Esophagus muscularis mucosa (tissue), 4 donors: ENCODE results near the gene FUT4. TPM values are rescaled to one million over a fixed set of nuclear protein-coding genes. Genes with fewer than 3 reads are reported as not detected.
"Not testable (repeated sequence)": the region's sequence is repeated elsewhere in the genome, so short reads cannot be mapped to it uniquely, and the experiment has no call there.

Experiments used
- DNase-seq: peaks from one replicate; pipeline ENCODE4 v3.0.0-alpha.2; 2017; ENCODE audit errors: extremely low spot score
- H3K27ac ChIP-seq, 4 donors: fragments of 200-600 bp; sonication (generic); replicated peaks in 1 of 4; 1 replicate in 3 of 4; 2 replicates in 1 of 4; pipeline ENCODE4 v1.5.1; 2016 to 2019; ENCODE audit warnings: mild to moderate bottlenecking in 1 of 4
- H3K27me3 ChIP-seq, 4 donors: fragments of 200-600 bp; sonication (generic); one replicate each; pipeline versions ENCODE4 v1.5.1 to v1.6.0; 2016 to 2019
- H3K36me3 ChIP-seq, 4 donors: fragments of 200-600 bp; sonication (generic); one replicate each; pipeline ENCODE4 v1.5.1; 2016 to 2019
- H3K4me1 ChIP-seq, 4 donors: fragments of 200-600 bp; sonication (generic); one replicate each; pipeline ENCODE4 v1.5.1; 2016 to 2019
- H3K4me3 ChIP-seq, 4 donors: fragments of 200-600 bp; sonication (generic); 1 replicate in 2 of 4; 2 replicates in 2 of 4; pipeline ENCODE4 v1.5.1; 2016 to 2019; ENCODE audit warnings: mild to moderate bottlenecking in 4 of 4, moderate library complexity in 1 of 4
- H3K9me3 ChIP-seq, 4 donors: fragments of 200-600 bp; sonication (generic); 1 replicate in 3 of 4; 2 replicates in 1 of 4; pipeline ENCODE4 v1.5.1; 2016 to 2019
- EP300 ChIP-seq: sonication (generic); formaldehyde crosslinking; IDR thresholded peaks from one replicate; pipeline ENCODE4 v1.6.1; 2017; ENCODE audit warnings: antibody characterized with exemption
- POLR2A ChIP-seq: fragments of 450-650 bp; IDR thresholded peaks from one replicate; pipeline ENCODE4 v1.6.1; 2017; ENCODE audit warnings: antibody characterized with exemption, moderate library complexity, mild to moderate bottlenecking, low read depth
- POLR2AphosphoS5 ChIP-seq, 2 donors: sonication (generic); formaldehyde crosslinking; IDR thresholded peaks; one replicate each; pipeline ENCODE4 v1.6.1; 2017; ENCODE audit warnings: antibody characterized with exemption in 2 of 2
- WGBS: methylation state at CpG from one replicate; pipeline ENCODE4 v1.1.5; 2018; 5-methylcytosine and 5-hydroxymethylcytosine counted together
- intact Hi-C: fragments of 100-400 bp; cut with DNase I; formaldehyde crosslinking; loops from one replicate; pipeline ENCODE4 v1.15.1; 2023
- total RNA-seq, 4 donors: library from RNA; depleted of rRNA; stranded (reverse); fragments of >200 nt; gene quantifications; one replicate each; pipeline versions ENCODE4 v1.1.0 to v1.2.1, GENCODE V29; 2016
- TF ChIP-seq, protein P1 (sequence below), 3 experiments: fragments of 200-600 bp in 2 of 3; fragments of 450-650 bp in 1 of 3; sonication (generic) in 2 of 3; IDR thresholded peaks; one replicate each; pipeline ENCODE4 v1.5.1; 2017 to 2019; ENCODE audit warnings: antibody characterized with exemption in 3 of 3, mild to moderate bottlenecking in 2 of 3, moderate library complexity in 1 of 3

The FUT4 gene
- total RNA-seq, 4 donors from 2014 or later, result 5.5 to 8.8 (median 7.2) TPM

DNA sequence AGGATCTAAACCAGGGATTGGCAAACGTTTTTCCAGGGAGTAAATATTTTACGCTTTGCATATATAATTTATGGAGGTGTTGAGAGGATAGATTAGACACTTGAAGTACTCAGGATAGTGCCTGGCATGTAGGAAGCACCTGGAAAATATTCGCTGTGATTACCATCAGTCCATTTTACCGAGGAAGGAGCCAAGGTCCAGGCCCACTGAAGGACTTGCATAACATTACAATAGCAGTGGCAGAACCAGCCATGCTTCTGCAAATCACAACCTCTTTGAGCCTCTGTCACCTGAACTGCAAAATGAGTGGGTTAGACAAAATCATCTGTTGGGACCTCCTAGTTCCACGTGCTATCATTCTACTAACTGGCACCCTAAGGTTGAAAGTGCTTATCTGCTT is 5.4 kb downstream of the FUT4 start:
- H3K4me3 ChIP-seq, result no peak overlapping the region
- 68% methylated on average over 5 of the region's 5 CpGs for WGBS
- H3K9me3 ChIP-seq, result no peaks in the 10 kb centered on the region
- no peaks in the 10 kb centered on the region for H3K36me3 ChIP-seq
- H3K27me3 ChIP-seq, result no peaks in the 10 kb centered on the region
- no peak overlapping the region for H3K27ac ChIP-seq
- DNase-seq, result no peak
- H3K4me1 ChIP-seq, result peaks cover 8 to 56% (median 47%) of the 10 kb centered on the region in 4 donors
- intact Hi-C loops, result no loop called here
- TF ChIP-seq EP300, result no peak
- TF ChIP-seq, protein P1, sequence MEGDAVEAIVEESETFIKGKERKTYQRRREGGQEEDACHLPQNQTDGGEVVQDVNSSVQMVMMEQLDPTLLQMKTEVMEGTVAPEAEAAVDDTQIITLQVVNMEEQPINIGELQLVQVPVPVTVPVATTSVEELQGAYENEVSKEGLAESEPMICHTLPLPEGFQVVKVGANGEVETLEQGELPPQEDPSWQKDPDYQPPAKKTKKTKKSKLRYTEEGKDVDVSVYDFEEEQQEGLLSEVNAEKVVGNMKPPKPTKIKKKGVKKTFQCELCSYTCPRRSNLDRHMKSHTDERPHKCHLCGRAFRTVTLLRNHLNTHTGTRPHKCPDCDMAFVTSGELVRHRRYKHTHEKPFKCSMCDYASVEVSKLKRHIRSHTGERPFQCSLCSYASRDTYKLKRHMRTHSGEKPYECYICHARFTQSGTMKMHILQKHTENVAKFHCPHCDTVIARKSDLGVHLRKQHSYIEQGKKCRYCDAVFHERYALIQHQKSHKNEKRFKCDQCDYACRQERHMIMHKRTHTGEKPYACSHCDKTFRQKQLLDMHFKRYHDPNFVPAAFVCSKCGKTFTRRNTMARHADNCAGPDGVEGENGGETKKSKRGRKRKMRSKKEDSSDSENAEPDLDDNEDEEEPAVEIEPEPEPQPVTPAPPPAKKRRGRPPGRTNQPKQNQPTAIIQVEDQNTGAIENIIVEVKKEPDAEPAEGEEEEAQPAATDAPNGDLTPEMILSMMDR (IDR thresholded peaks at IDR 0.05), result no peak
- TF ChIP-seq POLR2A, result no peak
- no peak for TF ChIP-seq POLR2AphosphoS5 (IDR thresholded peaks at IDR 0.05)

DNA sequence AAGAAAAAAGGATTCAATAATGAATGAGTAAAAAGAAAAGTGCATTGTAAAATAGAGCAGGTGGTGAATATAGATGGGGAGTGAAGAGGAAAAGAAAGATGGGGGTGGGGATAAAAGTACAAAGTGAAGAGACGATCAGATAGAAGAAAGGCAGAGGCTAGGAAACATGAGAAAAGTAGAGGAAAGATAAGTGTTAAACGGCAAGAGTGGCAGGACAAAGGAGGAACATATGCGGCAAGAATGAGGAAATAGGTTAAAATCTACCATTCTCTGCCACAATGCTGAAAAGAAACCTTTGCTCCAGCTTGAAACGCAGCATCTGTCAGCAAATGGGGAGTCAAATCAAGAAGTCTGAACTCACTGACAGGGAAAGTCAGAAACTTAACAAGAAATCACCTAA is 6.8 kb downstream of the FUT4 start:
- H3K4me1 ChIP-seq, result peaks cover 4 to 44% (median 37%) of the 10 kb centered on the region in 4 donors
- H3K9me3 ChIP-seq, result no peaks in the 10 kb centered on the region
- H3K27ac ChIP-seq, result no peak overlapping the region
- intact Hi-C loops, result no loop called here
- 66% methylated on average over 4 of the region's 4 CpGs for WGBS
- no peaks in the 10 kb centered on the region for H3K36me3 ChIP-seq
- DNase-seq, result no peak
- H3K27me3 ChIP-seq, result no peaks in the 10 kb centered on the region
- H3K4me3 ChIP-seq, result no peak overlapping the region
- TF ChIP-seq, protein P1 (IDR thresholded peaks at IDR 0.05), result no peak
- TF ChIP-seq POLR2A, result no peak
- TF ChIP-seq POLR2AphosphoS5 (IDR thresholded peaks at IDR 0.05), result no peak
- no peak for TF ChIP-seq EP300

DNA sequence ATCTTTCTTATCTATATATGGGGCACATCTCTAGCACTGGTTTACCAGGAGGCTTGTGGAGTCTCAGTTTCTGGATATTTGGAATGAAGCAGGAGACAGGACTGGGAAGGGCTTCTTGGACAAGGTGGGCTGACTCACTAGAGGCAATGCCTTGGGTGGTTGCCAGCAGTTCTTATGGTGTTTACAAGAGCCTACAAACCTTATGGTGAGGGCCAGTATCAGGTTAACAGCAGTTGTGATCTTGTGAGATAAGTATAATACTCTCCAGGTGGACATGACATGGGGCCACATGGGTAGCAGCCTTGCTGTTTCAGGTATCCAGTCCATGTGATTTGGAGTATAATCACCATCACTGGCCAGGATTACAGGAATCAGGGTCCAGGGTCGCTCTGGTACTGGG is 10.2 kb downstream of the FUT4 start:
- H3K9me3 ChIP-seq, result no peaks in the 10 kb centered on the region
- H3K4me3 ChIP-seq, result no peak overlapping the region
- no peak overlapping the region for H3K27ac ChIP-seq
- WGBS, result 91% methylated on average over 1 of the region's 1 CpG
- H3K36me3 ChIP-seq, result no peaks in the 10 kb centered on the region
- TF ChIP-seq POLR2A (no peak), EP300 (no peak), POLR2AphosphoS5 (IDR thresholded peaks at IDR 0.05) (no peak)
- TF ChIP-seq, protein P1 (IDR thresholded peaks at IDR 0.05), result no peak
- intact Hi-C loops, result no loop called here
- peaks cover 0 to 22% (median 12%) of the 10 kb centered on the region in 4 donors for H3K4me1 ChIP-seq
- H3K27me3 ChIP-seq, result no peaks in the 10 kb centered on the region
- DNase-seq, result no peak

DNA sequence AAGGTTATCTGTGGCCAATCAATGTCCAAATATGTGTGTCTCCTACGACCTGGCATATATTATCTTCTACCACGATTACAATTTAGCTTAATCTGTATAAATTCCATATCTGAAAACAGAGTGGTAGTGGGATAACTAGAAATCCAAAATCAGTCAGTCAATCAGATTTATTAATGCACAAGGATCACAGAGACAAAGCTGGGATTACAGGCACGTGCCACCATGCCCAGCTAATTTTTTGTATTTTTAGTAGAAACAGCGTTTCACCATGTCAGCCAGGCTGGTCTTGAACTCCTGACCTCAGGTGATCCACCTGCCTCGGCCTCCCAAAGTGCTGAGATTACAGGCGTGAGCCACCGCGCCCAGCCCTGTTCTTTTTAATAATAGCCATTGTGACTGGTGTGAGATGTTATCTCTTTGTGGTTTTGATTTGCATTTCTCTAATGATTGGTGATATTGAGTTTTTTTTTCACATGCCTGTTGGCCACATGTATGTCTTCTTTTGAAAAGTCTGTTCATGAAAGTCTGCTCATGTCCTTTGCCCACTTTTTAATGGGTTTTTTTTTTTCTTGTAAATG is 12.1 kb downstream of the FUT4 start:
- not testable (repeated sequence) for DNase-seq, H3K36me3 ChIP-seq, H3K27ac ChIP-seq, H3K4me3 ChIP-seq, H3K27me3 ChIP-seq, H3K9me3 ChIP-seq
- H3K4me1 ChIP-seq, result peaks cover 0 to 12% (median 8%) of the 10 kb centered on the region in 4 donors
- over 99% methylated on average over 8 of the region's 8 CpGs for WGBS
- intact Hi-C loops, result loop anchor here (5.0 kb wide), 1 partner anchor 34 kb away; no protein-coding TSS in a partner anchor

DNA sequence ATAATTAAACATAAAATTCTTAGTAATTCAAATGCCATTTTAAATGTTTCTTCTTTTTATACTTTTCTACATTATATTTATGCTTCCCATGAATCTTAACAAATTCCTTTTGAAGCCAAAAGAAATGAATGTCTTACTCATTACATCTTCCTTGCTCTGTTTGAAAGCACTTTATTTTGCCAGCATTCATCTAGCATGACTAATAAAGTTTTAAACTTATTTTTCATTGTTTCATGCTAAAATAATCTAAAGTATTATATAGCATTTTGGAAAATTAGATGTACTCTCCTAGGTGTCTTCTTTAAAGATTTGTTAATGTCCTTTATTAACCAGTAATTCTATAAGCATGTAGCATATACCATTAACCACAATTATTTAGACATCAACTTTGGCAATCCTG is 13.7 kb downstream of the FUT4 start:
- Histone ChIP-seq H3K4me3 (no peak overlapping the region), H3K36me3 (no peaks in the 10 kb centered on the region), H3K9me3 (no peaks in the 10 kb centered on the region), H3K27ac (no peak overlapping the region), H3K27me3 (no peaks in the 10 kb centered on the region), H3K4me1 (peaks cover 0 to 12% (median 8%) of the 10 kb centered on the region in 4 donors)
- intact Hi-C loops, result loop anchor here (5.0 kb wide), 1 partner anchor 35 kb away; no protein-coding TSS in a partner anchor
- TF ChIP-seq POLR2AphosphoS5 (IDR thresholded peaks at IDR 0.05) (no peak), EP300 (no peak), POLR2A (no peak)
- TF ChIP-seq, protein P1 (IDR thresholded peaks at IDR 0.05), result no peak
- no peak for DNase-seq
